ENCODE measurements around the gene PEX26.
"Not testable (repeated sequence)": the region's sequence is repeated elsewhere in the genome, so short reads cannot be mapped to it uniquely, and the experiment has no call there.

Gene PEX26

GRCh38 chr22:18056807-18057474 is 20.8 kb upstream of the PEX26 start:
- peak in 1 of 2 donors; percentile 57 for DNase-seq

- DNase-seq = peak in 1 of 2 donors; percentile 82
Observed at GRCh38 chr22:18057568-18058209, 20.1 kb upstream of the PEX26 start.

GRCh38 chr22:18058371-18059093 is 19.3 kb upstream of the PEX26 start:
- no peak for DNase-seq

- DNase-seq = no peak
Observed at GRCh38 chr22:18059094-18059417, 18.7 kb upstream of the PEX26 start.

GRCh38 chr22:18059473-18059872 is 18.3 kb upstream of the PEX26 start:
- no peak for DNase-seq

- no peak for DNase-seq
Observed at GRCh38 chr22:18059991-18060390, 17.8 kb upstream of the PEX26 start.

- DNase-seq = no peak
Observed at GRCh38 chr22:18060646-18061620, 16.9 kb upstream of the PEX26 start.

- DNase-seq = no peak
Observed at GRCh38 chr22:18062421-18062820, 15.4 kb upstream of the PEX26 start.

- no peak for DNase-seq
Observed at GRCh38 chr22:18063306-18063705, 14.5 kb upstream of the PEX26 start.

GRCh38 chr22:18063715-18064114 is 14.1 kb upstream of the PEX26 start:
- not testable (repeated sequence) for DNase-seq

GRCh38 chr22:18064636-18065035 is 13.2 kb upstream of the PEX26 start:
- DNase-seq = no peak

- no peak for DNase-seq
Observed at GRCh38 chr22:18065256-18065655, 12.5 kb upstream of the PEX26 start.

- no peak for DNase-seq
Observed at GRCh38 chr22:18066181-18066859, 11.5 kb upstream of the PEX26 start.

GRCh38 chr22:18067121-18067520 is 10.7 kb upstream of the PEX26 start:
- no peak for DNase-seq

- DNase-seq = no peak
Observed at GRCh38 chr22:18067548-18068341, 10.0 kb upstream of the PEX26 start.

- DNase-seq = no peak
Observed at GRCh38 chr22:18068381-18068988, 9.3 kb upstream of the PEX26 start.

GRCh38 chr22:18069041-18069440 is 8.7 kb upstream of the PEX26 start:
- no peak for DNase-seq

- DNase-seq = no peak
Observed at GRCh38 chr22:18070041-18070440, 7.7 kb upstream of the PEX26 start.

- no peak for DNase-seq
Observed at GRCh38 chr22:18070556-18071306, 7.1 kb upstream of the PEX26 start.

GRCh38 chr22:18071307-18071967 is 6.4 kb upstream of the PEX26 start:
- DNase-seq = not testable (repeated sequence)
